ENCODE data around the gene ZFAND4.
"Not testable (repeated sequence)": the region's sequence is repeated elsewhere in the genome, so short reads cannot be mapped to it uniquely, and the experiment has no call there.

ZFAND4 gene

DNA sequence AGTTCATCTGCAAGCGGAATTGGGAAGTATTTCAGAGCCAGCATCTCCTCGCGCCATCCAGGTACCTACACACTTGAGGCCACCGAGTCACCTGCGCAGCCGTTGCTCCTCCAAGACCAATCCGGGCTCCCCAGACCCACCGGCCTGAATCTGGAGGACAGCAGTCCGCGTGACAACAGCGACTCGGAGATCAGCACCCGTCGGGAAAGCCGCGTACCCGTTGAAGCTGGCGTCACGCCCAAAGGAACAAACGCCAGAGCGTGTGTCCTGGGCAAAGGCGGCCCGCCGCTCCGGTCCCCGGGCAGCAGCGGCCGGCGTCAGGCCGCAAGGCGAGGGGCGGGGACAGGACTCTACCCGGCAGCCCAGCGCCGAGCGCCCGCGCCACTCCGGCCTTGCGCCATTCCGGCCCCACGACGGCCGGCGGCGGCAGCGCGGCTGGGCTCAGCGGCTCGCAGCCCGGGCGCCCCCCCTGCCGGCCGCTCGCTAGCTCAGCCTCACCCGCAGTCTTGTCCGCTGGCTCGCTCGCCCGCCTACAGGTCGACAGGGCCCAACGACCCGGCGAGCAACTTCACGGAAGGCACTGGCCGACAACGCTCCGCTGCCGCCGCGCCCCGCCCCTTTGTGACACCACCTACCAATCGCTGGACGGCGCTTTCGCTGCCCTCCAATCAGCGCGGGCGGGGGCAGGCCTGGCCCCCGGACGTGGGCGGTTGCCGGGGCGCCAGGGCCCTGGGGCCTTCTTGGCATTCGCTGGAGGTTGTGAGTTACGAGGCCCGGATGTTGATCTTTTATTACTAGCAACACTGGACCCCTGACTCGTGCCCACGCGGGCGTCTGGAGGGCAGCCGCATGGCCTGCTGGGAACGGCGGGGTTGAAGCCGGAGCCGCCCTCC is at the start of gene ZFAND4:
Gene ZFAND4 (minus strand): TSS at position 592 of the 893 bp plus-strand sequence. CDS start 9,047 bp downstream, outside the sequence.
- Histone ChIP-seq H3K36me3 (ENCODE audit: control insufficient read depth, insufficient read depth, low read length) (no peaks in the 10 kb centered on the region), H3K27me3 (replicated peaks; ENCODE audit: control insufficient read depth, insufficient read depth, low read length) (no peaks in the 10 kb centered on the region), H3K4me3 (replicated peaks; ENCODE audit: low read depth, low read length) (peak within 1 kb of the TSS; percentile 60)
- TF ChIP-seq, protein P1, sequence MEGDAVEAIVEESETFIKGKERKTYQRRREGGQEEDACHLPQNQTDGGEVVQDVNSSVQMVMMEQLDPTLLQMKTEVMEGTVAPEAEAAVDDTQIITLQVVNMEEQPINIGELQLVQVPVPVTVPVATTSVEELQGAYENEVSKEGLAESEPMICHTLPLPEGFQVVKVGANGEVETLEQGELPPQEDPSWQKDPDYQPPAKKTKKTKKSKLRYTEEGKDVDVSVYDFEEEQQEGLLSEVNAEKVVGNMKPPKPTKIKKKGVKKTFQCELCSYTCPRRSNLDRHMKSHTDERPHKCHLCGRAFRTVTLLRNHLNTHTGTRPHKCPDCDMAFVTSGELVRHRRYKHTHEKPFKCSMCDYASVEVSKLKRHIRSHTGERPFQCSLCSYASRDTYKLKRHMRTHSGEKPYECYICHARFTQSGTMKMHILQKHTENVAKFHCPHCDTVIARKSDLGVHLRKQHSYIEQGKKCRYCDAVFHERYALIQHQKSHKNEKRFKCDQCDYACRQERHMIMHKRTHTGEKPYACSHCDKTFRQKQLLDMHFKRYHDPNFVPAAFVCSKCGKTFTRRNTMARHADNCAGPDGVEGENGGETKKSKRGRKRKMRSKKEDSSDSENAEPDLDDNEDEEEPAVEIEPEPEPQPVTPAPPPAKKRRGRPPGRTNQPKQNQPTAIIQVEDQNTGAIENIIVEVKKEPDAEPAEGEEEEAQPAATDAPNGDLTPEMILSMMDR (IDR thresholded peaks at IDR 0.05; ENCODE audit: insufficient read depth, low read length, poor library complexity, severe bottlenecking), result peak; percentile 47
- peak; percentile 99 for DNase-seq (ENCODE audit: extremely low read depth, insufficient read length)

- H3K27me3 ChIP-seq (replicated peaks; ENCODE audit: control insufficient read depth, insufficient read depth, low read length); DNase-seq (ENCODE audit: extremely low read depth, insufficient read length); H3K4me3 ChIP-seq (replicated peaks; ENCODE audit: low read depth, low read length); H3K36me3 ChIP-seq (ENCODE audit: control insufficient read depth, insufficient read depth, low read length): not testable (repeated sequence)
Observed at GRCh38 chr10:45721503-45721902, 48.9 kb upstream of the ZFAND4 start.

DNA sequence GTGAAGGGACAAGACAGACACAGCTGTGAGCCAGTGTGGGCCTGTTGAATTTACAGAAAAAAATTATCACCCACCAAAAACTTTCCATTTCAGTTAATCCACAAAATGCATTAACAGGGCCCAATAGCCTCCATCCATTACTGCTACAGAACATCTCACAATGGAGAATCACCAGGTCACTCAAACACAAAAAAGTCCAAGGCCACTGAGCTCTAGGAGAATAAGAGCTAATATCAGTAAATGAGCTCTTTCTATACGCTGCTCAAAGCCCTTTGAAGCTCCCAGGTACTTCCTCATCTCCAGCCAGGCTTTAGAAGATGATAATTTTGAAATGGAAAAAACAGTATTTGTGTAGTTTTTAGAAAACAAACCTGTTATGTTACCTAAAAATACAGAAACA is 45.1 kb upstream of the ZFAND4 start:
- not testable (repeated sequence) for H3K4me3 ChIP-seq (replicated peaks; ENCODE audit: low read depth, low read length); H3K27me3 ChIP-seq (replicated peaks; ENCODE audit: control insufficient read depth, insufficient read depth, low read length); DNase-seq (ENCODE audit: extremely low read depth, insufficient read length); H3K36me3 ChIP-seq (ENCODE audit: control insufficient read depth, insufficient read depth, low read length)

GRCh38 chr10:45717053-45717452 is 44.5 kb upstream of the ZFAND4 start:
- H3K4me3 ChIP-seq (replicated peaks; ENCODE audit: low read depth, low read length); DNase-seq (ENCODE audit: extremely low read depth, insufficient read length); H3K27me3 ChIP-seq (replicated peaks; ENCODE audit: control insufficient read depth, insufficient read depth, low read length); H3K36me3 ChIP-seq (ENCODE audit: control insufficient read depth, insufficient read depth, low read length): not testable (repeated sequence)

GRCh38 chr10:45711223-45711622 is 38.7 kb upstream of the ZFAND4 start:
- DNase-seq (ENCODE audit: extremely low read depth, insufficient read length); H3K27me3 ChIP-seq (replicated peaks; ENCODE audit: control insufficient read depth, insufficient read depth, low read length); H3K4me3 ChIP-seq (replicated peaks; ENCODE audit: low read depth, low read length); H3K36me3 ChIP-seq (ENCODE audit: control insufficient read depth, insufficient read depth, low read length): not testable (repeated sequence)

- H3K4me3 ChIP-seq (replicated peaks; ENCODE audit: low read depth, low read length); H3K27me3 ChIP-seq (replicated peaks; ENCODE audit: control insufficient read depth, insufficient read depth, low read length); H3K36me3 ChIP-seq (ENCODE audit: control insufficient read depth, insufficient read depth, low read length); DNase-seq (ENCODE audit: extremely low read depth, insufficient read length): not testable (repeated sequence)
Observed at GRCh38 chr10:45710200-45710796, 37.7 kb upstream of the ZFAND4 start.

DNA sequence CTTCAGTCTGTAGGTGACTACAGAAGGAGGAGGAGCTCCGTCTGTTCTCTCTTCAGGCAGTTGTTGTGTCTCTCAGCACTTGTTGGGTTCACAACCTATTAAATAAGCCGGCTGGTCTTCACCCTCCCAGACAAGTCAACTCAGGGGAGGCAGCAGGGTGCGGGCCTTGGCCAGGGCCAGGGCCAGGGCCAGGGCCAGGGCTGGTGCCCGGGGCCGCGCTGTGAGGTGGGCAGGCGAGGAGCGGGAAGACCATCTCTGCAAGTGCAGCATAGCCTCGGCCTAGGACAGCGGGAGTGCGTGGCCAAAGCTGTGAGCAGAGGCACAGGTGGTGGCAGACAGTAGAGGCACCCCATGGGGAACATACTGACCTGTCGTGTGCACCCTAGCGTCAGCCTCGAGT is 5.9 kb upstream of the ZFAND4 start:
- not testable (repeated sequence) for DNase-seq (ENCODE audit: extremely low read depth, insufficient read length); H3K36me3 ChIP-seq (ENCODE audit: control insufficient read depth, insufficient read depth, low read length); H3K4me3 ChIP-seq (replicated peaks; ENCODE audit: low read depth, low read length); H3K27me3 ChIP-seq (replicated peaks; ENCODE audit: control insufficient read depth, insufficient read depth, low read length)

DNA sequence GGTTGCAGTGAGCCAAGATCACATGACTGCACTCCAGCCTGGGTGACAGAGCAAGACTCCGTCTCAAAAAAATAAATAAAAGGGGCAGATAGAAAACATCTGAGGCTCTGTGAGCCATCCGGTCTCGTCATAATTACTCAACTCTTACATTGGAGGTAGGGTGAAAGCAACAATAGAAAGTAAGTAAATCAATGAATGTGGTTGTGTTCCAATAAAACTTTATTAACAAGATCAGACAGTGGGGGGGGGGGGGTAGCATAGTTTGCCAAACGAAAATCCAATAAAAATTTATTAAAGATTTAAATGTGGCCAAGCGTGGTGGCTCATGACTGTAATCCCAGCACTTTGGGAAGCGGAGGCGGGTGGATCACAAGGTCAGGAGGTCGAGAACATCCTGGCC is 2.8 kb upstream of the ZFAND4 start:
- TF ChIP-seq, protein P1 (IDR thresholded peaks at IDR 0.05; ENCODE audit: insufficient read depth, low read length, poor library complexity, severe bottlenecking), result no peak
- H3K4me3 ChIP-seq (replicated peaks; ENCODE audit: low read depth, low read length), result no peak overlapping the region
- no peak for DNase-seq (ENCODE audit: extremely low read depth, insufficient read length)

More for the DNA sequence above, 2.8 kb upstream of the ZFAND4 start:
- no peaks in the 10 kb centered on the region for H3K36me3 ChIP-seq (ENCODE audit: control insufficient read depth, insufficient read depth, low read length)
- no peaks in the 10 kb centered on the region for H3K27me3 ChIP-seq (replicated peaks; ENCODE audit: control insufficient read depth, insufficient read depth, low read length)

Measured in GM06990 (cell line).